GM18951 (cell line): ENCODE results near the gene SIX6.
"Not testable (repeated sequence)": the region's sequence is repeated elsewhere in the genome, so short reads cannot be mapped to it uniquely, and the experiment has no call there.

Source experiments
- POLR2A ChIP-seq: IDR thresholded peaks from 4 replicates; pipeline ENCODE4 v1.6.1; 2011; ENCODE audit warnings: mild to moderate bottlenecking; ENCODE audit not compliant: insufficient read length, insufficient read depth; ENCODE audit errors: extremely low read depth
- in situ Hi-C: fragments of 300-500 bp; cut with MboI; formaldehyde crosslinking; loops from one replicate; pipeline ENCODE4 v1.12.0; 2022; ENCODE audit warnings: low sequenced_read_pairs, mixed read lengths, inconsistent platforms; ENCODE audit not compliant: unreplicated experiment

SIX6 gene

GRCh38 chr14:60508707-60509437 is at the start of gene SIX6:
SIX6 (plus strand) TSS chr14:60509146; CDS start chr14:60509399, 253 bp downstream.
- TF ChIP-seq POLR2A: no peak
- in situ Hi-C loops: no loop called here

- in situ Hi-C loops: not testable (repeated sequence)
These were observed 28.7 kb upstream of the SIX6 start for GRCh38 chr14:60480248-60480647.

GRCh38 chr14:60482743-60483142 is 26.2 kb upstream of the SIX6 start:
- TF ChIP-seq POLR2A: no peak
- in situ Hi-C loops: no loop called here

GRCh38 chr14:60485057-60485597 is 23.8 kb upstream of the SIX6 start:
- TF ChIP-seq POLR2A: no peak
- in situ Hi-C loops: no loop called here

- in situ Hi-C loops: no loop called here
These were observed 23.2 kb upstream of the SIX6 start, which contains the start of gene C14orf39 for GRCh38 chr14:60485598-60486251. C14orf39 (minus strand) TSS chr14:60486063; CDS start chr14:60485078, 985 bp downstream.

GRCh38 chr14:60487211-60487610 is 21.7 kb upstream of the SIX6 start:
- in situ Hi-C loops: no loop called here
- TF ChIP-seq POLR2A: no peak

More at GRCh38 chr14:60485598-60486251, 23.2 kb upstream of the SIX6 start, which contains the start of gene C14orf39:
- no peak for TF ChIP-seq POLR2A

GRCh38 chr14:60488175-60488574 is 20.8 kb upstream of the SIX6 start:
- TF ChIP-seq POLR2A: no peak
- in situ Hi-C loops: no loop called here

GRCh38 chr14:60490270-60490669 is 18.7 kb upstream of the SIX6 start:
- no peak for TF ChIP-seq POLR2A
- in situ Hi-C loops: no loop called here

GRCh38 chr14:60495946-60496345 is 13.0 kb upstream of the SIX6 start:
- in situ Hi-C loops: no loop called here
- TF ChIP-seq POLR2A: no peak

GRCh38 chr14:60502541-60502940 is 6.4 kb upstream of the SIX6 start:
- TF ChIP-seq POLR2A: no peak
- in situ Hi-C loops: no loop called here

- no peak for TF ChIP-seq POLR2A
- in situ Hi-C loops: no loop called here
These were observed 3.5 kb upstream of the SIX6 start for GRCh38 chr14:60505448-60505847.

GRCh38 chr14:60506010-60506409 is 2.9 kb upstream of the SIX6 start:
- no peak for TF ChIP-seq POLR2A
- in situ Hi-C loops: no loop called here

- in situ Hi-C loops: no loop called here
- no peak for TF ChIP-seq POLR2A
These were observed 2.4 kb upstream of the SIX6 start for GRCh38 chr14:60506462-60506984.
